ENCODE results near the gene MICAL1.

The MICAL1 gene

DNA sequence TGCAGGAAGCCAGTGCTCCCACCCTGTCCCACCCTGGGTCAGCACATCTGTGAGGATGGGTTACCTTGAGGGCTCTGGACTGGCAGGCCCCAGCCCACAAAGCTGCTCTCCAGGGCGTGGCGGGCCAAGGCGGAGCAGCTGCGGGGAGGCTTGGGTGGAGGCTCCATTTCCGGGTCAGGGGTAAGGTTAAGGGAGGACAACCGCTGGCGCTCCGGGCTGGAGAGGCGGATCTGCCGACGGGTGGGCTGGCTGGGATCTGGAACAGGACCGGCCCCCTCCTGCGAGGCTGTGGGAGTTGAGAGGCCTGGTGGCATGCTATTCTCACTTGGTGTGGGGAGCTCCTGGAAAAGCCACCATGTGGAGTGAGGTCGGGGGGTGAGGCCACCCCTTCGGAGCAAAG is 9.5 kb downstream of the MICAL1 start:
- Histone ChIP-seq H3K4me2 (no peak overlapping the region), H3K79me2 (ENCODE audit: insufficient read depth, low read depth) (no peaks in the 10 kb centered on the region), H3K27me3 (ENCODE audit: insufficient read depth, low read depth) (no peaks in the 10 kb centered on the region), H3K9ac (no peak overlapping the region), H2AFZ (ENCODE audit: low read depth) (no peak overlapping the region), H3K36me3 (ENCODE audit: insufficient read depth) (no peaks in the 10 kb centered on the region), H3K4me3 (IDR thresholded peaks at IDR 0.05; ENCODE audit: insufficient read depth, low read depth, low read length) (no peak overlapping the region), H4K20me1 (ENCODE audit: insufficient read depth) (no peaks in the 10 kb centered on the region), H3K4me1 (ENCODE audit: low read depth, poor library complexity, severe bottlenecking) (no peaks in the 10 kb centered on the region), H3K27ac (no peak overlapping the region)
- no peak for TF ChIP-seq CTCF (conservative IDR thresholded peaks at IDR 0.05; ENCODE audit: low read depth, low read length)

- no peak overlapping the region for H3K27ac ChIP-seq
- H3K4me3 ChIP-seq (IDR thresholded peaks at IDR 0.05; ENCODE audit: insufficient read depth, low read depth, low read length): no peak overlapping the region
- no peak for TF ChIP-seq CTCF (conservative IDR thresholded peaks at IDR 0.05; ENCODE audit: low read depth, low read length)
- H4K20me1 ChIP-seq (ENCODE audit: insufficient read depth): no peaks in the 10 kb centered on the region
- H2AFZ ChIP-seq (ENCODE audit: low read depth): no peak overlapping the region
- no peaks in the 10 kb centered on the region for H3K4me1 ChIP-seq (ENCODE audit: low read depth, poor library complexity, severe bottlenecking)
- no peaks in the 10 kb centered on the region for H3K79me2 ChIP-seq (ENCODE audit: insufficient read depth, low read depth)
- H3K36me3 ChIP-seq (ENCODE audit: insufficient read depth): no peaks in the 10 kb centered on the region
- H3K4me2 ChIP-seq: no peak overlapping the region
- no peak overlapping the region for H3K9ac ChIP-seq
- no peaks in the 10 kb centered on the region for H3K27me3 ChIP-seq (ENCODE audit: insufficient read depth, low read depth)
These were observed 10.2 kb downstream of the MICAL1 start for GRCh38 chr6:109445382-109445781.

- TF ChIP-seq CTCF (conservative IDR thresholded peaks at IDR 0.05; ENCODE audit: low read depth, low read length): no peak
- no peak overlapping the region for H3K4me2 ChIP-seq
- H2AFZ ChIP-seq (ENCODE audit: low read depth): no peak overlapping the region
- H3K79me2 ChIP-seq (ENCODE audit: insufficient read depth, low read depth): no peaks in the 10 kb centered on the region
- H4K20me1 ChIP-seq (ENCODE audit: insufficient read depth): no peaks in the 10 kb centered on the region
- no peak overlapping the region for H3K9ac ChIP-seq
- no peaks in the 10 kb centered on the region for H3K27me3 ChIP-seq (ENCODE audit: insufficient read depth, low read depth)
- H3K36me3 ChIP-seq (ENCODE audit: insufficient read depth): no peaks in the 10 kb centered on the region
- H3K4me1 ChIP-seq (ENCODE audit: low read depth, poor library complexity, severe bottlenecking): no peaks in the 10 kb centered on the region
- no peak overlapping the region for H3K4me3 ChIP-seq (IDR thresholded peaks at IDR 0.05; ENCODE audit: insufficient read depth, low read depth, low read length)
- no peak overlapping the region for H3K27ac ChIP-seq
These were observed 12.1 kb downstream of the MICAL1 start for GRCh38 chr6:109443425-109443950.

DNA sequence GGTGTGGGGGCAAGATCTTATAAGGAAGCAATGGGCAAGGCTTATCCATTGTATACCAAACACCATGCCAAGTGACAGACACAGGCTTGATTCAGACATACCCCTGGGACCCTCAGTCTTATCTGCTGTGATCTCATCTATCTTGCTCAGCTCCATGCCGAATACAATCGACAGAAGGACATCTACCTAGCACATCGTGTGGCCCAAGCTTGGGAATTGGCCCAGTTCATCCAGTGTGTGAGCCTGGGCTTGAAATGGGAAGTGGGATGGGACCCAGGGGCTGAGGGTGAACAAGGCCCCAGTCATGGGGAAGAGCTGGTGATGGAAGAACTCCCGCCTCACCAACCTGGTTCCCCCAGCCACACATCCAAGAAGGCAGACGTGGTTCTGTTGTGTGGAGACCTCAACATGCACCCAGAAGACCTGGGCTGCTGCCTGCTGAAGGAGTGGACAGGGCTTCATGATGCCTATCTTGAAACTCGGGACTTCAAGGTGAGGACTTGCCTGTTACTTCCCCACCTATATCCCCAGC is 13.1 kb downstream of the MICAL1 start:
- no peaks in the 10 kb centered on the region for H3K36me3 ChIP-seq (ENCODE audit: insufficient read depth)
- no peaks in the 10 kb centered on the region for H3K27me3 ChIP-seq (ENCODE audit: insufficient read depth, low read depth)
- no peak overlapping the region for H3K4me3 ChIP-seq (IDR thresholded peaks at IDR 0.05; ENCODE audit: insufficient read depth, low read depth, low read length)
- no peak overlapping the region for H3K27ac ChIP-seq
- no peak overlapping the region for H3K9ac ChIP-seq
- no peak overlapping the region for H2AFZ ChIP-seq (ENCODE audit: low read depth)
- H3K79me2 ChIP-seq (ENCODE audit: insufficient read depth, low read depth): no peaks in the 10 kb centered on the region
- no peaks in the 10 kb centered on the region for H3K4me1 ChIP-seq (ENCODE audit: low read depth, poor library complexity, severe bottlenecking)
- TF ChIP-seq CTCF (conservative IDR thresholded peaks at IDR 0.05; ENCODE audit: low read depth, low read length): no peak
- H3K4me2 ChIP-seq: no peak overlapping the region
- H4K20me1 ChIP-seq (ENCODE audit: insufficient read depth): no peaks in the 10 kb centered on the region
